Right forelimb (tissue), 1 donor: ENCODE measurements around the gene TULP4.
"Not testable (repeated sequence)": the region's sequence is repeated elsewhere in the genome, so short reads cannot be mapped to it uniquely, and the experiment has no call there.

Source experiments
- DNase-seq: peaks from one replicate; pipeline ENCODE4 v3.0.0-alpha.2; 2018

The TULP4 gene

DNA sequence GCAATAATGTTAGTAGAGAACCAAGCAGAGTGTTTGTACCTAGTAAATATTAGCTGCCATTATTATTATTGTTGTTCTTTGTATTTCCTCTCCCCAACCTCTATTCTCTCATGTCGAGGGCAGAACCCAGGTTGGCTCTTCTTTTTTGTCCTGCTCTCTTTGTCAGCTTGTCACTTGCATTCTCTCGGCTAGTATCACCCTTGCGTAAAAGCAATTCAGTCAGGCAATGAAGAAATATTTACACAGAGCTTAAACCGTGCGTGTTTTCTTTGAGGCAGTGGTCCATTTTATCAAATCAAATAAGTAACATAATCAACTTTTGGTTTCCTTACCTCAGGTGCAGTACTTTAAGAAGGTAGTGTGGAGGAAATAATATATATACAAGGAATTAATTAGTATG is 83.9 kb downstream of the TULP4 start:
- no peak for DNase-seq

DNA sequence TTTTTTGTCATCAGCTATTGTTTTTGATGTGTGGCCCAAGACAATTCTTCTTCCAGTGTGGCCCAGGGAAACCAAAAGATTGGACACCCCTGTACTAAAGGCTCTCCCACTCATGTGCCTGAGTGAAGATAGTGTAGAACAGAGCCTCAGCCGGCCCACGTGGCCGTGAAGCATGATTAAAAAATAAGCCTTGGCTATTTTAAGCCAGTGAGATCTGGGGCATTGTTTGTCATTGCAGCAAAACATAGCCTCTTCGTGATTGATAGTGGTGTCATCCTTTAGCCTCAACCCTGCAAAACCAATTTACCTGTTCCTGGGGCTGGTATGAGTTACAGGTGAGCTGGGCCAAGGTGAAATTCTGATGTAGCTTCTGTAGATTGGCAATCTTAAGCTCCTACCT is 85.3 kb downstream of the TULP4 start:
- no peak for DNase-seq

DNA sequence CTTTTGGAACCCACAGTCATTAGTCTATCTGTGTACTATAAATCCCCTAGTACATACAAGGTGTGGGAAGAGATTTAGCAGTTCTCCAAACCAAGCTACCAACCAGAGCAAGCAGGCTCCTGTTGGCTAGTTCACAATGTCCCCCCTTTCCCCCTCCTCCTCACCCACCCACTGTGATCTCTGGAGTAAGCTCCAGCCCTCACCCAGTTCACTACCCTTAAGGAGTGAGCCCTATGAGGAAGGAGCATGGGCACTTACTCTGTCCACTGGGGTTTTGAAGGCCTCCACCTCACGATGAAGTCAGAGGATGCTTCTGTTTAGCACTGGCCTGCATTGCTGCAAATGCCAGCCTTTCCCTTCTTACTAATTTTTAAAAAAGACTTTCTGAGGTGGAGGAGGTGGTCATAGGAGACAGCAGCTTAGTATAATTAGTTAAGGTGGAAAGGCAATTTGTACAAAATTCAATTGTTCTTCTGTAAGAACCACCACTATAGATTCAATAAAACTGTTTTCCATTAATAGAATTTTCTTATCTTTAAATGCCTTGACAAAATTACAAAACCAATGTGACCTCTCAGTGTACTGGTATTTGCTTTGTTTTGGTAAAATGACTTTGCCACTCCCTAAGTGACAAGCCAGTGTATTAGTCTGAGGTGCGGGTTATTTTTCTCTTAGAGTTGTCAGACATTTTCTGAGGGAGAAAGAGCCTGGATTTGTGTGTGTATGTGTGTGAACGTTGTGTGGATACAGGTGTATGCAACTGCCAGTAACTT is 86.2 kb downstream of the TULP4 start:
- no peak for DNase-seq

DNA sequence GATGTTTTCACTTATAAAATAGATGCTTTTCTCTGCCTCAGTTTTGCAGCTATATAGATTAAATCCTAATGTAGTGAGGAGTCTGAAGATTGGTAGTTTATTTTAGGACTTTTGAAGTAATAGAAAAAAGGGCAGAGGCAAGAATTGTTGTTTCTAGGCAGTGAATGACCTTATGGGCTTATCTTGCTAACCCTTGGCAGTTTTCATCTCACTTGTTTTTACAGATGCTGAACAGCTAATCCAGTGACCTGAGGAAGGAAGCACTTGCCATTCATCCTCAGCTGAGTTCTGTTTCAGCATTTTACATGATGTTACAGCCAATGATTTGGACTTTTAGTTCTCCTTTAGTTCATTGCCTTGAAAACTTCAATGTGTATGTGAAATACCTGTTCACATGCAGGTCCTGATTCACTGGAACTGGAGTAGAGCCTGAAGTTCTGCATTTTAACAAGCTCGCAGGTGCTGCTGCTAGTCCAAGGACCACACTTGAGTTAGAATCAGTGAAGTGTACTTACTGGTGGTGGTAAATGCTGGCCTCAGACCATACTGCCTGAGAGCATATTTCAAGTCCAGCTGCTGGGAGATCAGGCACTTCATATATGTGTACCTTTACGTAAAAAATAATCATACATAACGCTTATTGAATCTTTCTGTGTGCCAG is 86.9 kb downstream of the TULP4 start:
- DNase-seq, result no peak

DNA sequence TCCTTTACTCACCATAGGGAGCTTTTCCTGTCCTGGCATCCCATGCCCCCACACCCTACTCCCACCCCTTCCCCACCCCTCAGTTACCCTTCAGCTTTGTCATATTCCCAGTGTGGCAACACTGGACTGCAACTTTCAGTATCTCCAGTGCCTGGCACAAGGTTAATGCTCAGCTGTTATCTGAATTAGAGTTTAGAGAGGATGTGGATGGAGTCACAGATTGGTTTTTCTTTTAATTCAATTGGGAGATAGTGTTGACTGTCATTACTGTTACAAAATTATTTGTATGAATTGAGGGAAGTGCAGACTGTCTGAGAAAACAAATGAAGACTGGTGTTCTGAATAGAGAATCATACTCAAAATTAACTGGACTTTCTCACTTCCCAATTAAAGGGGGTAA is 89.9 kb downstream of the TULP4 start:
- no peak for DNase-seq

DNA sequence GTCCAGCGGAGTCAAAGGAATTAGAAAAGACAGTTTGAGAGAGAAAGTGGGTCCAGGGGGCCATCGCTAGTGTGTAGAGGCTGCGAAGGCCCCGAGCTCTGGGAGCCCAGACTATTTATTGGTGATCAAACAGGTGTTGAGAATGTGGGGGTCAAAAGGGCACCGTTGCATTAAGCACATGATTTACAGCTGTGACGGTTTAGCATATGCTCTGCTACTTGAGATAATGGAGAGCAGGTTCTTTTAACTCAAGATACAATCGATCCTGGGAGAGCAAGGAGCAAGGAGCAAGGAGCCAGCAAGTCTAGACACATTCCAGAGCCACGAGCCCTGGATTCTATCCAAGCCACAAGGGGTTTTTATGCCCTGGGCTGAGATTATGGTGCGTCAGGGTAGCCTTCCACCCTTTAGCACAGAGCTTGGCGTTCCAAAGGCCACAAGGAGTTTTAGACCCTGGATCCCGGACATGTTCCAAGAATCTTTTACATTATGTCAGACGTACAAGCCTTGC is 93.1 kb downstream of the TULP4 start:
- DNase-seq, result not testable (repeated sequence)

DNA sequence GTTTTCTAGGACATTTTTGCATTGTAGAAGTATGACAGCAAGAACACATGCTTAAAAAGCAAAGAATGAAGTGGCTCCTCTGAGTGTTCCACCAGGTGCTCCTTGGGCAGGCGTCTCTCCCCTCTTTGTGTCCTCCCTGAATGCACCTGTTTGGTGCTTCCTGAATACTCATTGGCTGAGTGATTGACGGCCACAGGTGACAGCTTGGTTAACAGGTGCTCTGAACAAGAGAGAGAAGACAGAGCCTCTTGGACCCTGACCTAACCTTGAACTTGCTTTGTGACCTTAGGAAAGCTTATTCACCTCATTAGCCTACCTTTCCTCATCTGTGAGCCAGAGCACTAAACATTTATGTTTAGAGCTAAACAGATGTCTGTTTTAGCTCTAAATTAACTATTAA is 93.7 kb downstream of the TULP4 start:
- no peak for DNase-seq

DNA sequence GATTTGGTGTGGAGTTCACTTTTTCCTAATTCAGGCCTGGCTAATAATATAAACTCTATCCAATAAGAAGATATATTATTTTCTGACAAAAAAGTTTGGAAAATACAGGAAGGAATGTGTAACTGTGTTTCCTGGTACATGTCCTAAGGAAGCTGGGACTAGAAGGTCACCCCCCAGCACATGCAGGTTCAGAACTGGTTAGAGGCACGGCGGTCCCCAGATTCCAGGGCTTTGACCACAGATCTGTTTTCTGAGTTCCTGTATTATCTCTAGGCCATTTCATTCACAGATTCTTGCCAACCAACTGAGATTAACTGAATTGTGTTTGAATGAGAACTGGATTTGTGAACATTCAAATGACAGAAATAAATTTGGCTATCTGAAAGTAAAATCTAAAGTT is 94.5 kb downstream of the TULP4 start:
- DNase-seq, result no peak

DNA sequence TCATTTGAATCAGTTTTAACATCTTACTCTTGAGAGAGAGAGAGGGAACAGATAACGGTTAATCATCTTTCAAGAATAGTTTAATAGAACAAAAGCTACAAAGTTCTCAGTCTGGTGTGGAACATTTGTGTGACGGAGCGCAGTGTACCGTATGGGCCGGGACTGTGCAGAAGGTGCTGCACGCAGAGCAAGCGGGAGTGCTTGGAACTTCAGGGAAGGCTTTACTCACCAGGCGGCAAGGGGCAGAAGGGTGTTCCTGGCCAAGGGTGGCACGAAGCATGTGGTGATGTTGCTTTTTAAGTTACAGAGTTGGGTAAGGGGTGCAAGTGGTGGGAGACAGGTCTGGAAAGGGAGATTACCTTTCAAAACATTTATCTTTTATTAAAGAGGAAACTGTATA is 95.7 kb downstream of the TULP4 start:
- no peak for DNase-seq

DNA sequence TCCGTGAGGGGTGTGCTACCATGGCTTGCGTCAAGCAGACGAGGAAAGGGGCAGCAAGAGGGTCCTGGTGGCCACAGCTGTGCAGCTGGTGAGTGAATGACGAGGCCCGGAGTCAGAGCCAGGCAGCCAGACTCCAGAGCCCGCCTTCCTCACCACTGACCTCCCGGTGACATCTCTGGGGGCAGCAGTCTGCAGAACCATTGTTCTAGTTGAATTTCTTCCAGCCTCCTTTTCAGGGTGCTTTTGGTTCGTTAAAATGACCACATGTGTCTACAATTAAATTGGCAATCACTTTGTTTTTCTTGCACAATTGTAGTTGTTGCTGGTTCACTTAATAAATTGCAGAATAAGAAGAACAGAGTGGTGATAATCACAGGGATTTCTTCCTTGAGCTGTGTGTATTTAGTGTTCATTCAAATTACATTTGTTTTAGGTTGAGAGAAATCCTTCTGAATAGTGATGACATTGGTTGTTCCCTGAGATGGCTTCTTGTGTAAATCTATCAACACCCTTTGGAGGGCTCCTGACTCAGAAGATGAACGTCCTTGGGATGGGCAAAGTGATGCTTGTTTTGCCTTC is 96.4 kb downstream of the TULP4 start:
- peak; percentile 59 for DNase-seq

DNA sequence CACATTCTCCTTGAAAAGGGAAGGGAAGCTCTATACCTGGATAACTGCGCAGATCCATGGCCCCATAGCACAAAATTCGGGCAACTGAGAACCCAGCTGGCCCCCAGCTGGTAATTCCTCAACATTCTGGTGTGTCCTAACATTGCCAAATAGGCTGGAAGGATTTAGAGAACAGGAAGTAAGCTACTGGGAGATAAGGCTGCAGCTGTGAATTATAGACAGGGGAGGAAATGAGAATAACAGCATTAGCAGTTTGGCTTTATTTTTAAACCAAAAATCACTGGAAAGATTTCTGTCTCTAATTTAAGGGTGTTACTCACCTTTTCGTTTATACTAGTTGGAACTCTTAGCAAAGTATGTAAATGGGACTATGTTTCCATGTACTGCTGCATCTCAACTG is 97.2 kb downstream of the TULP4 start:
- DNase-seq, result no peak

DNA sequence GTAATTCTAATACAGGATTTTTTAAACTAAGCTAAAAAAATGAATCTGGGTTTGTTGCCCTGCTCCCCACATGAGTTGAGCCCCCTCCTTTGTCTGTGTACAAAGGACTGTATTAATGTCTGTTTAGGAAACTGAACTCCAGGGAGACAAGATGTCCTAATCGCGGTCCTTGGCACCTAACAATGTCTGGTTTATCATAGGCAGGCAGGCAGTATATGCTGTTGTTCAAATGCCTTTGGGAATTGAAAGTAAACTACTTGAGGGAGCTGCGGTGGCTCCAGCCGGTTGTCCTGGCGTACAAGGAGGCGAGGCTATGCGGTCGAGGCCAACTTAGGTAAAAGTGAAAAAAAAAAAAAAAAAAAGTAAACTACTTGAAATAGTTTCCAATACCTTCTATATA is 98.5 kb downstream of the TULP4 start:
- no peak for DNase-seq

DNA sequence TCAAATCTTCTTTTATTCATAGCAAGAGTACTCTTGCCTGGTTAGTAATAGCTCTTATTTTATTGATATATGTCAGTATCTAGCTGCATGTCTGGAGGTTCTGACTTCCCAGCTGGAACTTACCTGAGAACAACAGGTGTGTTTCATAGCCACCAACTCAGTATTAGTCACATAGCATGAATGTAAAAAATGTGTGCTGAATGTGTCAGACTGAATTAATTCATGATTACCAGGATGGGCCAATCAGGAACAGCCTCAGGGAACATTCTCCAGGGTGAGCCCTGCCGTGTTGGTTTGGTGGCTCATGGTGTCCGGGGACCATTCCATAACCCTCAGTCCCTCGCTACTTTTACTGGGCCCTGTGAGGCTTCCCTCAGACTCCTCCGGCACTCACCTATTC is 99.7 kb downstream of the TULP4 start:
- DNase-seq, result no peak

DNA sequence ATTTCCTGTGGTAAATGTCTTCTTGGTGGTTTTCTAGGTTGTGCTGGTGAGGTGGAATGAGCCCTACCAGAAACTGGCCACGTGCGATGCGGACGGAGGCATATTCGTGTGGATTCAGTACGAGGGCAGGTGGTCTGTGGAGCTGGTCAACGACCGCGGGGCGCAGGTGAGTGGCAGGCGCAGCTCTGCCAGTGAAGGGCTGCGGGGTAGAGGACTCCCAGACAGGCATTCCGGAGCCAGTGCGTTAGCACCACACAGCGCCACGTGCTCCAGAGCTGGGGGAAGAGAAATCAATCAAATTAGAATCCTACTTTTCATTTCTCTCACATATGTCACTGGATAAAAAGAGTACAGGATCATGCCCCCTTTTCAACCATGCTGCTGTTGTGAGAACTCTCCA is 100.8 kb downstream of the TULP4 start:
- no peak for DNase-seq

DNA sequence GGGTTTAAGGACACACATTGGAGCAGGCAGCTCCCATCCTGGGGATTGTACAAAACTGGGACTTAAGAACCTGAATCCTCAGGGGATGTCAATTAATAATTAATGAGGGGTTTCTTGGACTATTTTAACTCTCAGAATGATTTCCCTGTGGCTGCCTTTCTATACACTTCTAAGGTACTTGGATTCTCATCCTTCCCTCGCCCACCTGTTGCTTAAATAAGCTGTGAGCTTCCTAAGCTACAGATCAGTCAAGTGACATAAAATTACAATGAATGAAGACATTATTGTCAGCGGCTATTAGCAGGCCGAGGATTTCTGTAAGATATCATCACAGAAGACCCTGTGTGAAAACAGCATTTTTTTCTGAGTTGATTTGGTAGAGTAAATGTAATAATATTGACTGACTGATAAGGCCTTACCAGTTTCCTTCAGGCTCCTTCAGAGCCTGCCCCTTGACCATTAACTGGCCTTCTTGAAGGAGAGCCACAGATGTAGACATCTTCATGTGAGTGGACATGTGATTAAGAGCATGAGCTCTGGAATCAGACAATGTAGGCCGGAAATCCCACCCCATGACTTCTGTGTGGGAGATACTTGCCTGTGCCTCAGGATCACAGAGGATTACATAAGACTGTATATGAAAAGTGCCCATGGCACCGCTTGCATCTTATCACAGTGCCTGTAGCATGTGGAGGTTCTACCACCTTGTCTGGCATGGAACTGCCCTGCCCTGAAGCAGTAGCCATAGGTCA is 101.7 kb downstream of the TULP4 start:
- DNase-seq, result no peak

DNA sequence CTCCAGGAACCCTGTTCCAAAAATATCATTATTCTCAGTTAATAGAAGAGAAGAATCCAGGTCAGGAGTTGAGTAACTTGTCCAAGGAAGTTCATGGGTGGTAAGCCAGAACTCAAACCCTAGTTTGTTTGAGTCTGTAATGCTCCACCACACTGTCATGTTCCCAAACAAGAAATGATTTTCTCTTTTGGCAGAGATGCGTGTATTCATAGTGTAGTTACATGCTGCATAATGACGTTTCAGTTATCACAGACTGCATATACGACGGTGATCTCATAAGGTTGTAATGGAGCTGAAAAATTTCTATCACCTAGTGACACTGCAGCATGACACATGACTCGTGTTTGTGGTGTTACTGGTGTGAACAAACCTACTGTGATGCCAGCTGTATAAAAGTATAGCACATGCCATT is 102.6 kb downstream of the TULP4 start:
- DNase-seq, result no peak

DNA sequence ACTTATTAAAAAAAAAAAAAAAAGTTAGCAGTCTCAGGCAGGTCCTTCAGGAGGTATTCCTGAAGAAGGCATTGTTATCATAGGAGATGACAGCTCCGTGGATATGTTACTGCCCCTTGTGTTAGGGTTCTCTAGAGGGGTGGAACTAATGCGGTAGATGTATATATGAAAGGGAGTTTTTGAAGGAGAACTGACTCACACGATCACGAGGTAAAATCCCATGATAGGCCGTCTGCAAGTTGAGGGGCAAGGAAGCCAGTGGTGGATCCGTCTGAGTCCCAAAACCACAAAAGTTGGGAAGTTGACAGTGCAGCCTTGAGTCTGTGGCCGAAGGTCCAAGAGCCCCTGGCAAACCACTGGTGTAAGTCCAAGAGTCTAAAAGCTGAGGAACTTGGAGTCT is 103.4 kb downstream of the TULP4 start:
- no peak for DNase-seq

DNA sequence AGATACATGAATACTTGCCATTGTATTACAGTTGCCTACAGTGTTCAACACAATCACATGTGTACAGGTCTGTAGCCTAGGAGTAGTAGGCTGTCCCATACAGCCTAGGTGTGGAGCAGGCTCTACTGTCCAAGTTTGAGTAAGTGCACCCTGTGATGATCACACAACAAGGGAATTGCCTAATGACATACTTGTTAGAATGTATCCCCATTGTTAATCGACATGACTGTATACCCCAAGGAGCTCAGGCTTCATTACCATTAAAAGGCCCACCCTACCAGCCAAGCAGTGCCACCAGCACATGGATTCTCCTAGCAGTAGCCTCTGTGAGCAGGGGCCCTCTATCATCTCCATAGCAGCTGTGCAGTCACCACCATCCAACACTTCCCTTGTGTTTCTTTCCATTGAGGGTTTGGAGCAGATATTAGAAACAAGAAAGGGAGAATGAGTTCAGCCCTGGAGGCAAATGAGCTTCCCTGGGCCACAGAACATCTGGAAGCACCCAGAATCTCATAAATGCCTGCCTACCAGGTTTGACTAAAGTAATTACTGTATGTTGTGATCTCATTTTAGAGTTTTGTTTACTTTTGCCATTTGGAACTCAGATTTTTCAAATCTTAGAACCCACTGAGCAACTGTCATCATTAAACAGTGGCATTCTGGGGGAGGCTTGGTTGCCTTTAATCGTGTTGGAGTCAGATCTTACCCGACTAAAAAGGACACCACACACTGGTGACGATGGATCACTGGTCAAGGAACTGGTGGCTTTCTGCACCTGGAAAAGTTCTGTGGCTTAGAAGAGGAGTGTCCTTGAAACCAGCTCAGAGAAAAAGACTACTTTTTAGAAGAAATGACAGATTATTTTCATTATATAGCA is 104.9 kb downstream of the TULP4 start:
- DNase-seq, result no peak

DNA sequence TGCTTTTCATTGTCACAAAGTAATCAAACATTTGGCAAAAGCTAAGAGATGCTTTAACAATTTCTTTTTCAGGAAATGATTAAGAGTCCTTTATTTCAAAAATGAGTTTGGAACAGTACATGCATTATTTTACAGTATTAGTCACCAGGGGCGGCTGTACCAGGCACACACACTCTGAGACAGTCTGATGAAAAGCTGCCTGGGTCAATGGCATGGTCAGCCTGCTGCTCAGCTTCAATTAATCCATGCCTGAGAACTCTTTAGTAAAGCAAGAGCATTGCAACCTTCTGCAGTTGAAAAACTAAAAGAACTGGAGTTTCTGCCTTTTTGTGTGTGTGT is 105.5 kb downstream of the TULP4 start:
- DNase-seq, result no peak

DNA sequence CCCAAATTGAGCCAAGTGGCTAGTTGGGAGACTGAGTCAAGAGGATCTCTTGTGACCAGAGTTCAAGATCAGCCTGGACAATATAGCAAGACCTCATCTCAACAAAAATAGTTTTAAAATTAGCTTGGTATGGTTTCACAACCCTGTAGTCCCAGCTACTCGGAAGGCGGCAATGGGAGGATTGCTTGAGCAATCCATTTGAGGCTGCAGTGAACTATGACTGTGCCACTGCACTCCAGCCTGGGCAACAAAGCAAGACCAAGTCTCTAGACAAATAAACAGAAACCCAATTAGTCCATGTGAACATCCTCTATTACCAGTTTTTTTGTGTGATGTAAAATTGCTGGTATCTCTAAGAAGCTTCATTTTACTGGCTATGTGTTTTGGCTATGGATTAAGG is 106.2 kb downstream of the TULP4 start:
- no peak for DNase-seq

DNA sequence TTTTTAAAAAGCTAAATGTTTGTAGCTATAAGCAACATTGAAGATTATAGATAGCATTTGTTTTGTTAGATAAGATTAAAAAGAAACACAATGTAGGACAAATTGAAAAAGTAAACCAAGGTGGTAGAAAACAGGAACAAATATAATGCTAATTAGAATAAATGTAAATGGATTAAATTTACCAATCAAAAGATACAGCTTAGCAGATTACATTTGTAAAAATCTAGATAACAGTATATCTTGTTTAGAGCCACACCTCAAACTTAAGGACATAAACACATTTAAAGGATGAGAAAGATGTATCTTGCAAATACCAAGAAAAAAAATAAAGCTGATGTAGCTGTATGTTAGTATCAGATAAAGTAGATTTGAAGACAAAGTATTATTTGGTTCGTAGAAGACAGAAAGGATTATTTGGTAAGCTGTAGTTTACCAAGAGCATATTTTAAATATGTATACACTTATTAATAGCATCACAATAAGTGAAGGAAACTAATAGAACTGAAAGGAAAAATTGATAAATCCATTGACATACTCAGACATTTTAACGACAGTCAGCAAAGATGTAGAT is 107.2 kb downstream of the TULP4 start:
- DNase-seq, result no peak

DNA sequence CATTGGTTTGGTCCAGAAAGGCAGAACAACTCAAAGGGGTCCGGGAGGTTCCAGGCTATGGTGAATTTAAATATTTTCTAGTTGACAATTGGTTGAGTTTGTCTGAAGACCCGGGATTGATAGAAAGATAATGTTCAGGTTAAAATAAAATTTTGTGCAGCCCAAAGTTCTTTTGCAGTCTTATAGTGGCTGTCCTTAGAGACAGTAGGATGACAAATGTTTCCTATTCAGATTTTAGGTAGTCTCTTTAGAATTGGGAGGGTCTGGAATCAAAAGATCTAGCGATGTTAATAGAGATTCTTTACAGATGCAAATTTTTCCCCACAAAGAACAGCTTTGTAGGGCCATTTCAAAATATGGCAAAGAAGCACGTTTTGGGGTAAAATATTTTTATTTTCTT is 109.1 kb downstream of the TULP4 start:
- no peak for DNase-seq
